Stimulated activated CD4-positive, alpha-beta T cell treated with anti-CD3 and anti-CD28 coated beads, Interleukin-1b, Interleukin-23, amount 100 ng/mL, for 48 hours (primary cell): Measurements from ENCODE around the gene CYSRT1.

ENCODE experiments used
- DNase-seq: peaks from one replicate; pipeline ENCODE4 v3.0.0-alpha.2; 2020

The CYSRT1 gene

DNA sequence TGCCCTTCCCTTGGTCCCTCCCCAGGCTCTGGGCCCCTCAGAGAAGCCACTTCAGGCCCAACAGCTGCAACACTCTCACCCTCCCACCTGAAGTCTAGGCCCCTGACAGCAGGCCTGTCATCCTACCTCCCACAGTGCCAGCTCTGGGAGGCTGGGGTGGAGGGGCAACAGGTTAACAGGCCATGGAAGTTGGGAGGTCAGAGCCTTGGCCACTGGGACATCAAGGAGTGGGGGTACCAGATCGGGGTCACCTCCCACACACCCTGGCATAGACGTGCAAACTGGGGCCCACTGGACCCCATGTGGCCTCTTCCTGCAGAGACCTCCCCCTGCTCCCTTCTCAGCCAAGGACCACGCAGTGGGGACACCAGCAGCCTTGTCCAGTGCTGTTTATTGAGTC, 33.7 kb upstream of the CYSRT1 start:
- no peak for DNase-seq

DNA sequence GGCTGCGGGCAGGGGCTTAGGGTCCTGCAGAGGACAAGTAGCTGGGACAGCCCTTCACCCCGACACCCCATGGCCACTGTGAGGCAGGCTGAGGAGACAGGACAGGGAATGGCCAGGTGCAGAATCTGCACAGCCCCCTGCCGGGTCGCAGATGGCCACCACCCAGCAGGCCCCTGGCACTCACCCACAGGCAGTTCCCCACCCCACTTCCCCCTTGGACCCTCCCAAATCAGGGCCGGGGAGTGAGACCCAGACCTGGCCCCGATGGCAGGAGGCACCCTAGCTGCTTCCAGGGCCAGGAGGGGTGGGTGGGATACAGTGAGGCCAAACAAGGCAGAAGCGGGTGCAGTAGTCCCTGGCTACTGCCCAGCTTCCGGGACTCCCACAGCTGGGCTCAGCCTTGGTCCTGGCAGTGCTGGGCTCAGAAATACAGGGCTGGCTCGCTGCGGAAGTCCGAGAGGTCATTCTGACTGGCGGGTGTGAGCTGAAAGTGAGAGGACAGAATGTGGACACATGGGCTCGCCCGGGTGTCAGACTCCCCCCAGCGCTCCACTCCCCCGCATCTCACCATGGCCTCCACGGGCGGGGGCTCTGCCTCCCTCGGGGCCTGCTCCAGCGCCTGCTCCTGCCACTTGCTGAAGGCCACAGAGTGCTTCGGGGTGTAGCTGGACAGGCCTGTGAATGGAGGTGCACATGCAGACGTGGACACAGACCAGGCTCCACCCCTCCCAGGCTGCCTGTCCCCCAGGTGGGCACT, 33.1 kb upstream of the CYSRT1 start:
- no peak for DNase-seq

DNA sequence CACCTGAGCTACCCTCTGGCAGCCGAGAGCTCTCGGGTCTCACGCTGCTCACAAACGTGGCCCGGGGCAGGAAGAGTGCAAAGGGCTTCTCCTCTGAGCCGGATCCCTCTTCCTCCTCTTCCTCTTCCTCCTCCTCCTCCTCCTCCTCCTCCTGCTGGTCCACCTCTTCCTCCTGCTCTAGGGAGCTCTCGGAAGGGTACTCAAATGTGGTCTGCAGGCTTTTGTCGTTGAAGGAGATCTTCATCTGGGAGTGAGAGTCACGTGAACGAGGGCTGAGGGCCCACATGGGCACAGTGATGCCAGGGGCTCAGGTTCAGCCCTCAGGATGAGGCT, 32.6 kb upstream of the CYSRT1 start:
- no peak for DNase-seq

DNA sequence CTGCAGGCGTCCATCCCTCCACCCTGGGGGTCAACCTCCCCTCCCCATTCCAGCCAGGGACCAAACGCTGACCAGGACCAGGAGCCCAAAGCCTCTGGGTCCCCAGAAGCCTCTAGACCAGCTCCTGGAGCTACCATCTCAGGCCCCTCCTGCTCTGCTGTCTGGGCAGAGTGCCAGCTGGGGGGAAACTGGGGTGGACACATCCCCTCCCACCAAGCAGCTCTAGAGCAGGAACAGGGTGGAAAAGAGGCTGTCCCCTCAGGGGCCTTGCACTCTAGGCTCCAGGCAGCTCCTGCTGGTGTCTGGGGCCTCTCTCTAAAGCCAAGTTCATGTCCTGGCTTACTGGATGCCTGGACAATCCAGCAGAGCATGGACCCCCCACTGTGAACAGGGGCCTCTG, 32.1 kb upstream of the CYSRT1 start:
- DNase-seq = no peak

DNA sequence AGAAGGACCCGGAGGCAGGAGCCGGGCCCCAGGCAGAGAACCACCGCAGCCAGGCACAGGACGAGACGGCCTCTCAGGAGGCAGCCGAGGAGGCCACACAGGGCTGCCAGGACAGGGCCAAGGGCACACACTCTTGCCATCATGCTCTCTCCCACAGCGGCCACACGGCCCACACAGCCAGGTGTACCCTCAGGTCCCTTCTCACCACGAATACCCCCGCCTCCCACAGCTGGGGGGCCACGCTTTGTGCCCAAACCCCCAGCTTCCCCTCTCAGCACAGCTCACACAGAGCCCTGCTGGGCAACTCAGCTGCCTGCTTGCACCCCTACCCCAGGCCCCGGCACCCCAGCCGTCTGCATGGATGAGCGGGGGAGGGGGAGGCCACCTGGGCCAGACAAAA, 31.2 kb upstream of the CYSRT1 start:
- no peak for DNase-seq

DNA sequence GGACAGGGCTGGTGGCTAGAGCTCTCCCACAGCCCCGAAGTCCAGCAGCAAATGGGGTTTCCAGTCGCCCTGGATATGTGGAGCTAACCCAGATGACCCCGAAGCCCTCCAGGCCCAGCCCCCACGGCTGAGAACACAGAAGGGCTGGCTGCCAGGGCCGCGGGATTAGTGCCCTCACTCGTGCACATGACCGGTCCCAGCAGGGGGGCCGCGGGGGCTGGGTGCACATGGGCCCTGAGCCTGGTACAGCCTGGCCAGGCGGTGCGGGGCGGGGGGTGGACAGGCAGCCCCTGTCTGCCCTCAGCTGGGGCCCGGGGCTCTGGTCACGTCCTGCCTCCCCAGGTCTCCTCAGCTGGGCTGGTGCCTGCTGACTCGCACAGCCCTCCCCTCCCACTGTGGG, 30.6 kb upstream of the CYSRT1 start:
- DNase-seq = no peak

DNA sequence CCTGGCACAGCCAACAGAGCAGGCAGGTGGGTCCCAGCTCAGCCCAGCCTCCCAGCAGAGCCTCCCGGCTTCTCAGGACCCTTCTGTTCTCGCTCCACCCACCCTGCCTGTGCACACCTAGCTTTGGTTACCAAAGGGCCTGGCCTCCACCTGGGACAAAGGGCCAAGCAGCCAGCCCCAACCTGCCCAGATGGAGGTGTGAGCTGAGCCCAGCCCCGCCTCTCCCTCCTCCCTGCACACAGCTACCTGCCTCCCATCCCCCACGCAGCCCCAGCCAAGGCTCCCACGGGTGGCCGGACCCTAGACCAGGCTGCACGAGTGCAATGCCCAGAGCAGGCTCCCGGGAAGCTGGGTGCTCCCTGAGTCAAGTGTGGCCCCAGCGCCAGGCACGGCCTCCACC, 30.1 kb upstream of the CYSRT1 start:
- DNase-seq = no peak

DNA sequence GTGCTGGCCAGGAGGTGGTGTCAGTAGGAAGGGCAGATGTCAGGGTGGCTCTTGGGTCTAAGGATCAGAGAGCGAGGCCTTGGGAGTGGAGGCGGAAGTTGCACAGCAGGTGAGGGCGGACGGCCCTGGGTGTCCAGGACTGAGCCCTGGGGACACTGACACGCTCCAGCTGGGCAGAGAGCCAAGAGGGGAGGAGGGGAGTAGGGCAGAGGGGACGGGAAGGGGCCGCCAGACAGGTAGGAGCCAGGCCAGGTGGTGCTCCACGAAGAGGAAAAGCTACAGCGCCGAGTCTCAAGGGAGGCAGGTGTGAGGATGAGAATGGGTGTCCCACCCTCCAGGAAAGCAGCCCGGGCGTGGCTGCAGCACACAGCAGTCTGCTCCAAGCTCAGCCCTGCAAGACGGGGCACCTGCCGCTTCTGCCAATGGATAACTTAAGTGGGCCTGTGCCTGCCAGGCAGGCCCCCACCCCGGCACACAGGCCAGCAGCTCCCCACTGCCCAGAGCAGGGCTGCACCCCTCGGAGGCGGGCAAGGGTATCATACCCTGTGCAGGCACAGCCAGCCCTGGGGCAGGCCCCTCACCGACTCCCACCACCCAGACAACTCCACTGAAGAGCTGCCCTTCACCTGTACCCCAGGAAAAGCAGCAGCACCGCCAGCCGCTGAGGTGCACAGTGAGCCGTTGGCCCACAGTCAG, 29.3 kb upstream of the CYSRT1 start:
- no peak for DNase-seq

DNA sequence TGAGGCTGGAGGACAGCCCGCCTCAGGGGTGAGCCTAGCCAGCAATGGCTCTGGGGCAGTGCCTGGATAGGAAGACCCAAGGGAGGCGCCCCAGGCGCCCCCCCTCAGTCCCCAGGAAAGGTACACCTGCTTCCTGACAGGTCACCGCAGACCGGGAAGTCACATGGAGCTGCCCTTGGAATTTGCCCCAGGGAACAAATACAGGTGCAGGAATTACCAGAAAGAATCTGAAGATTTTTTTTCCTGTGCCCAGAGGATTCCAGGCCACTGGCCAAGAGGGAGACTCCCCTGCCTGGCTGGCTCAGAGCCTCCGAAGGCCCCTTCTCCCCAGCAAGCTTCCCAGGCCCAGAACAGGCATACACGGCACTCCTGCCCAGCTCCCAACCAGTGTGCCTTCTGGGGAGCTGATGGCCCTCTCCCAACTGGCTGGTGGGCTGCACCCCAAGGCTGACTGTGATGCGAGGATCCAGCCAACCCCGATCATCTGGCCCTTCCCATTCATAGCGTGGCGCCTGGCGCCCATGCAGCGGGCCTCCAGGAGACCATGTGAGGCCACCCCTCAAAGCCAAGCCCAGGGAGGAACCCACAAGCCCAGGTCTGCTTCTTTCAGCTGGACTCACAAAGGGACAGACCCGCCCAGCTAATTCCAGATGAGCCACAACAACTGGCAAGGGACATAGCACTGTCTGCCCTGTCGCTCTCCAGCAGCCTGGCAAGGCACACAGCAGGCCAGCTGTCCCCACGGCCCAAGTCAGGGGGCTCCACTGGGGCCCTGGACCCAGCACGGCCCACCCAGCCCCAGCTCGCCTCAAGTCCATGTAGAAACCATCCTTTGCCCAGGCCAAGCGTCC, 26.7 kb upstream of the CYSRT1 start:
- no peak for DNase-seq

DNA sequence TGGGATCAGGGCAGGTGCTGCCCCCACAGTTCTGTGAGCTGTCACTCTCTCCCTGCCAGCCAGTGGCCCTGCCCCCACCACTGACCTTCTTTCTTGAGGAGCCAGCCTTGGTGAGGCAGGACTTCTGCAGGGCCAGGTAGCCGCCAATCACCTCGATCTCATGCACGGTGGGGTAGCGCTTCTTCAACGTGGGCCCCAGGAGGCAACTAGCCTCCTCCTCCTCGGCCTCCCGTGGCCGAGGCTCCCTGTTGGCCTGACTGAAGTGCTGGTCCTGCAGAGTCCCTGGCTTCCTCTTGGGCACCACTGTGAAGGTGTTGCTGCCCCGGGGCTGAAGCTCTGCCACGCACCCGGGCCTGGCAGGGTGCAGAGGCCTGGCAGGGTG, 26.1 kb upstream of the CYSRT1 start:
- no peak for DNase-seq

DNA sequence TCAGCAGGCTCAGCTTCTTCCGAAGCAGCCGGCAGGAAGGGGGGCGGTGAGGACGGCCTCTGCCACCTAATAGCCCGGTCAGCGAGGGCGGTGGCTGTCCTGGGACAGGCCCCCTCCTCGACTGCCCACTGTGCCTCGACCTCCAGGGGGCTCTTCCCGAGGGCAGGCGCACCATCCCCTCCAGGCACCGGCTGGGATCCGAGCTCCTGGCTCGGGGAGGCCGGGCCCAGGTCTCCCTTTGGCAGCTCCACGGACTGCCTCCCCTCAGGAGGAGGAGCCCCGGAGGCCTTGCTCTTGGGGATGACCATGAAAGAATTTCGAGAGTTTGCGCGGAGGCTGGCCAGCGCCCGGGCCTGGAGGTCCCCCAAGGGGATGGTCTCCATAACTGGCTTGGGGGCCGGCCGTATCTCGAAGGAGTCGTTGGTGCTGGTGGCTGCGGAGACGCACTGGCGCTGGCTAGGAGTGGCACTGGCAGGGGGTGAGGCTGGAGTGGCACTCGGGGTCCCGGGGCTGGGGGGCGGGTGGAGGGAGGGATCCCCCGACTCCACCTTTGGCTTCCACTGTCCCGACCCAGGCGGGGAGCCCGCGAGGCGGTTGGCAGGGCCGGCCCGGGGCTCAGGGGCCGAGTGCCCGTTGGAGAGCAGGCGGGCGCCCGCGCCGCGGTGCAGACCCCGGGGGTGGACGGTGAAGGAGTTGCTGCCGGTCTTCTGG, 25.4 kb upstream of the CYSRT1 start:
- DNase-seq = no peak

DNA sequence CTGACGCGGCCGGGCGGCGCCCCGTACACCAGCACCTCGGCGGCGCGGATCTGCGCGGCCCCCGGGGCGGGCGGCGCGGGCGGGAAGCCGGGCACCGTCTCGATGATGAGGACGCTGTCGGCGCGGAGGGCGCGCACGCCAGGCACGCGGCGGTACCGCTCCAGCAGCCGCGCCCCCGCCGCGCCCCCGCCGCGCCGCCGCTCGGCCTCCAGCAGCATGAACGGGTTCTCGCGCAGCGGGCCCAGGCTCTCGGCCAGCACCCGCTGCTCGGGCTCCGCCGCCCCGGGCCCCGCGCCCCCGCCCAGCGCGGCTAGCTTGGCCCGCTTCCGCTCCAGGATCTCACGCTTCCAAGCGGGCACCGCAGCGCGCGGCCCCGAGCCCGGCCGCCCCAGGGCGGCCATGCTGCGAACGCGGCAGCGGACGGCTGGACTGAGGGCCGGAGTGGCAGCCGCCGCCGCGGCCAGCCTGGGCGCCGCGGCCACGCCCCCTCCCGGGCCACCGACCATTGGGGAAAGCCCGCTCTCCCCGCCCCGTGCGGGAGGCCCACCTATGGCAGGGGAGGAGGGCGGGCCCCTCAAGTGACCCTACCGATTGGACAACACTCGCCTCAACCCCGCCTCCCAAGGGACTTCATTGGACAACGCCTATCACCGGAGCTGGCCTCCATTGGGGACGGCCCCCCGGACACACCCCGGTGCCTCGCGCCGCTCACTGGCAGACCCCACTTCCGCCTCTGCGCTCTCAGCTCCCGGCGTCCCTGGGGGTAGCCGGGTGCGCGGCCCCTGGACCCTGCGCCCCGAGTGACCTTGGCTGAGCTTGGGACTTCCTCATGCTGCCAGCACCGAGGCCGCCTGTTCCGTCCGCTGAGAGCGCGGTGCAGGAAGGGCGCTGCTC, 24.4 kb upstream of the CYSRT1 start, which contains the start of gene TPRN:
TPRN (minus strand) TSS at position 431 of the 894 bp plus-strand sequence; CDS start at position 401, 30 bp downstream.
- peak; percentile 98 for DNase-seq

DNA sequence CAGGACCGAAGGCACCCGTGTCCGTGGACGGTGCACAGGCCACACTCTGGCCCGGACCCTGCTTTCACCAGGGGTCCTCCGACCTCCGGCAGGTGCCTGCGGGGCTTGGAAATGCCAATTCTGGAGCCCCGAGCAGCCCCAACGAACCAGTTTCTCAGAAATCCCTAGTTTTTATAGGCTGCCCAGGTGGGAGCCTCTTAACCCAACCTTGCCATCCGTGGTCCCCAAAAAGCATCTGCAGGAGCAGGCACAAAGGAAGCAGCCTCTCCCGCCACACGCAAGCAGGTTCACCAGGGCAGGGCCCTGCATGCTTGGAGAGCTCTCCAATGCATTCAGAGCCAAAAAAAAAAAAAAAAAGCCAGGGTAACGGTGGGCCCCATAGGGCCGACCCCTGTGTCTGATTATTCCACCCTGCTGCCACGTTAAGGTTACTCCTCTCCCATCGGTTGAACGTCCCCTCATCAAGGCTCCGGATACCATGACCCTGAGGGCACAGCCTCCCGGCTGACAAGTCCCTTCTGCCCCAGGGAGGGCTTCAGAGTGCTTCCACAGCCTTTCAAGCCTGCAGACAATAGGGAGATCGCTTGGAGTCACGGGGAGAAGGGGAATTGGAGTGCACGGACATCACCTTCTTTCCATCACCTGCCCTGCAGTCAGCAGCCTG, 23.6 kb upstream of the CYSRT1 start:
- DNase-seq = no peak

DNA sequence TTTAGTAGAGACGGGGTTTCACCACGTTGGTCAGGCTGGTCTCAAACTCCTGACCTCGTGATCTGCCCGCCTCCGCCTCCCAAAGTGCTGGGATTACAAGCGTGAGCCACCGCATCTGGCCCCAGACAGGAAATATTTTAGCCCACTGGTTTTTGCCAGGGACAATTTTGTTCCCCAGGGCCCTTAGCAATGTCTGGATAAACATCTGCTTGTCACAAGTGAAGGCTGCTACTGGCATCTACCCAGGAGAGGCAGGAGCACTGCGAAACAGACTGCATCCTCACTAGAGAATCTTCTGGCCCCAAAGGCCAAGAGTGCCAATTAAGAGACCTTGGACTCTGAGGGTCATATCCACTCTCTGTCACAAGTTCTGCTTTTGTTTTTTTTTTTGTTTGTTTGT, 22.0 kb upstream of the CYSRT1 start:
- no peak for DNase-seq

DNA sequence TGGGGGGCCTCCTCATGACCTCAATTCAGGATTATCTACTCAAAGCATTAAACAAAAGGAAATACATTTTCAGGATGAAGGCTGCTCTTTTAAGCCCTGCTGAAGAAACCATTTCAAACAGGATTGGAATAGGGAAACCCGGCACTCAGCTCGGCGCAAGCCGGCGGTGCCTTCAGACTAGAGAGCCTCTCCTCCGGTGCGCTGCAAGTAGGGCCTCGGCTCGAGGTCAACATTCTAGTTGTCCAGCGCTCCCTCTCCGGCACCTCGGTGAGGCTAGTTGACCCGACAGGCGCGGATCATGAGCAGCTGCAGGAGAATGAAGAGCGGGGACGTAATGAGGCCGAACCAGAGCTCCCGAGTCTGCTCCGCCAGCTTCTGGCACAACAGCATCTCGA, 20.2 kb upstream of the CYSRT1 start:
- DNase-seq = no peak

DNA sequence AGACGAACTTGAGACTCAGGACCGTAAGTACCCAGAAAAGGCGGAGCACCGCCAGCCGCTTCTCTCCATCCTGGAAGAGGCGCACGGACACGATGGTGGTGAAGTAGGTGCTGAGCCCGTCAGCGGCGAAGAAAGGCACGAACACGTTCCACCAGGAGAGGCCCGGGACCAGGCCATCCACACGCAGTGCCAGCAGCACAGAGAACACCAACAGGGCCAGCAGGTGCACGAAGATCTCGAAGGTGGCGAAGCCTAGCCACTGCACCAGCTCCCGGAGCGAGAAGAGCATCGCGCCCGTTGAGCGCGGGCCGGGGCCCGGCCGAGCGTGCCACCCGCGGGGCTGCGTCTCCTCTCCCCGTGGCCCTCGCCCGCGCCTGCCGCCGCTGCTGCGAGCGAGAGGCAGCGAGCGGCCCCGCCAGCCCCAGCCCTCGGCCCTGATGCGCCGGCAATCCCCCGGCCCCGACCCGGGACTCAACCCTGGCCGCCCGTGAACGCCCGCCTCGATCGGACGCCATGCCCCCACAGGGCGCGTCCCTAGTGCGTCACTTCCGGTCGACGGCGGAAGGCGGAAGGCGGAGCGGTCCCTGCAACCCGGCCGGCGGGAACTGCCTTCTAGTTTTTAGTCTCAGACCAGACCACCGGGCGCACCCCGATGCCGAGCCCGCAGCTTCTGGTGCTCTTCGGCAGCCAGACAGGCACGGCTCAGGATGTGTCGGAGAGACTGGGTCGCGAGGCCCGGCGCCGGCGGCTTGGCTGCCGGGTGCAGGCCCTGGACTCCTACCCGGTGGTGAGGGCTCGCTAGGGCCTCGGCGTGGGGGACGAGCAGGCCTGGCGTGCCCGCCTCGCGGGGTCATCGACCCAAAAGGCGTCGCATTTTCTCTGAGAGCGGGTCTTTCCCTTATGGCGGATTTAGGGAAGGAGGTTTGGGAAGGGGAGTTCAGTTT, 19.6 kb upstream of the CYSRT1 start, which contains the start of the genes NDOR1 and TMEM203:
NDOR1 (plus strand) TSS at position 575 of the 944 bp plus-strand sequence; CDS start at position 653, 78 bp downstream.
TMEM203 (minus strand) TSS at position 523 of the 944 bp plus-strand sequence; CDS start at position 289, 234 bp downstream.
- DNase-seq = peak; percentile 93

DNA sequence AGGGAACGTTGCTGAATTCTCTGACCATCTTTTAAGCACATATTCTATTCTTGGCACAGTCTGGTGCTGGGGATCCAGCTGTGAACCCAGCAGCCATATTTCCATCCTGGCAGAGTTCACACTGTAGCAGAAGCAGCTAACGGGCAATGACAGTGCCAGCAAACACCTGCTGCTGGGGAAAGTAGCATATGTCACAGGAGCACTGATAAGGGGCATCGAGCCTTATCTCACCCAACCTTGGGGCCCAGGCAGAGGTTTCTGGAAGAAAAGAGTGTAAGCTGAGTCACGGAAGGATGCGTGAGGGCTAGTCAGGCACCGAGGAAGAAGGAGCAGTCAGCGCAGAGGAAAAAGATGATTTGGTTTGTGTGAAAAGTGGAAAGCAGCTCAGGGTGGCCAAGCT, 18.4 kb upstream of the CYSRT1 start:
- DNase-seq = no peak

DNA sequence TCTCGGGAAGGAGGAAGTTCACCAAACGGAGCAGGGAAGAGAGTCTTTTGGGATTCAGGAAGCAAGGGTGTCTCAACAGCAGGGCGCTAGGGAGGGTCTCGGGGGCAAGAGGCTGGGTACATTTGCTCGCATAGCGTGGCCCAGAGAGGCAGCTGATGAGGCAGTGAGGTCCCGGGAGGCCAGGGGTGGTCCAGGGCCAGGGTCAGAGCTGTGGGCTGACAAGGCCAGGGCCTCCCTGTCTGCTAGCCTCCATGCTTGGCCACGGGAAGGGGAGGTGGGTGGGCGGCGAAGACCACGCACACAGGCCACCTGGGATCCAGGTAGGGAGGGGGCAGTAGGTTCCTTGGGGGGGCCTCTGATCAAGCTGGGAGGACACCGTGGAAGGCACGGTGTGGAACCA, 13.4 kb upstream of the CYSRT1 start:
- no peak for DNase-seq

DNA sequence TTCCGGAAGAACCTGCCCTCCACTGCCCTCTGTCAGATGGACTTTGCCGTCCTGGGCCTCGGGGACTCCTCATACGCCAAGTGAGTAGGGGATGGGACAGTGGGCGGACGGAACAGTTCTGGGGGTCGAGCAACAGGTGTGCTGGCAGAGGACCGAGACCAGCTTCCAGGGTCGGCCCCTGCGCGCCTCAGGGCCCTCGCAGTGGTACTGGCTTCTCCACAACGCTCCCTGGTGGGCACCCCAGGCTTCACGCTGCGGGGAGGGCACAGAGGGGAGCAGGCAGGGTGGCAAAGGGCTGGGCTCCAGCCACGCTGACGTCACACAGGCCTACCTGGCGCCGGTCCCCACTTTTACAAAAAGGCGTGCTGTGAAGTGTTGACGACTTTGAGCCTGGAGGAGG, 12.5 kb upstream of the CYSRT1 start:
- DNase-seq = no peak
